Body of pancreas (tissue), 4 donors: ENCODE measurements around the gene KDM2B.
A peak's percentile ranks its signal among the peaks of the same experiment; 100 is the strongest.

Experiments
- CTCF ChIP-seq, 7 experiments: fragments of 450-650 bp in 4 of 7; fragments of 200-600 bp in 3 of 7; sonication (generic) in 3 of 7; IDR thresholded peaks; one replicate each; pipeline ENCODE4 v1.5.1; 2016 to 2019; ENCODE audit warnings: antibody characterized with exemption in 7 of 7
- POLR2A ChIP-seq, 3 donors: fragments of 450-650 bp; IDR thresholded peaks; one replicate each; pipeline ENCODE4 v1.6.1; 2016; ENCODE audit warnings: antibody characterized with exemption in 3 of 3, mild to moderate bottlenecking in 2 of 3

GRCh38 chr12:121581686-121582429 is 1.0 kb upstream of the KDM2B start:
- TF ChIP-seq CTCF (IDR thresholded peaks at IDR 0.05) (no peak), POLR2A (IDR thresholded peaks at IDR 0.05) (peak in 2 of 3 donors; percentile 42 to 53)
